ENCODE results near the gene SLC29A1. TPM values are rescaled to one million over a fixed set of nuclear protein-coding genes. Genes with fewer than 3 reads are reported as not detected.
A peak's percentile ranks its signal among the peaks of the same experiment; 100 is the strongest.

The SLC29A1 gene
- total RNA-seq, 2 experiments from 2014 or later: 32.7 to 33.4 TPM

- intact Hi-C loops (cut with micrococcal nuclease): loop anchor here (1.0 kb wide), 8 partner anchors 9 to 617 kb away; partner anchors contain the start of genes AARS2, GTPBP2, NFKBIE and SLC29A1
- Mint-ChIP-seq H3K4me3 (peak within 1 kb of the TSS; percentile 95), H3K36me3 (ENCODE audit: low read depth) (peaks cover 50% of the 10 kb centered on the region), H3K27me3 (ENCODE audit: low read depth) (peaks cover 4% of the 10 kb centered on the region), H3K9me3 (no peaks in the 10 kb centered on the region), H3K27ac (peak within 1 kb of the TSS; percentile 97), H3K4me1 (ENCODE audit: low read depth) (peaks cover 46% of the 10 kb centered on the region)
- CTCF ChIA-PET: interaction anchor here (1.2 to 8.0 kb wide), 7 partner anchors 9 to 74 kb away, joined by 3 to 66 read pairs (median 5); partner anchors contain the start of gene SLC35B2
- DNase-seq: peak; percentile 99
Measured at GRCh38 chr6:44246663-44247337, 23.4 kb downstream of the SLC29A1 start, which contains the start of gene HSP90AB1. TSS of gene HSP90AB1 (plus strand) at chr6:44247101. CDS start at chr6:44248630, 1,529 bp downstream.

DNA sequence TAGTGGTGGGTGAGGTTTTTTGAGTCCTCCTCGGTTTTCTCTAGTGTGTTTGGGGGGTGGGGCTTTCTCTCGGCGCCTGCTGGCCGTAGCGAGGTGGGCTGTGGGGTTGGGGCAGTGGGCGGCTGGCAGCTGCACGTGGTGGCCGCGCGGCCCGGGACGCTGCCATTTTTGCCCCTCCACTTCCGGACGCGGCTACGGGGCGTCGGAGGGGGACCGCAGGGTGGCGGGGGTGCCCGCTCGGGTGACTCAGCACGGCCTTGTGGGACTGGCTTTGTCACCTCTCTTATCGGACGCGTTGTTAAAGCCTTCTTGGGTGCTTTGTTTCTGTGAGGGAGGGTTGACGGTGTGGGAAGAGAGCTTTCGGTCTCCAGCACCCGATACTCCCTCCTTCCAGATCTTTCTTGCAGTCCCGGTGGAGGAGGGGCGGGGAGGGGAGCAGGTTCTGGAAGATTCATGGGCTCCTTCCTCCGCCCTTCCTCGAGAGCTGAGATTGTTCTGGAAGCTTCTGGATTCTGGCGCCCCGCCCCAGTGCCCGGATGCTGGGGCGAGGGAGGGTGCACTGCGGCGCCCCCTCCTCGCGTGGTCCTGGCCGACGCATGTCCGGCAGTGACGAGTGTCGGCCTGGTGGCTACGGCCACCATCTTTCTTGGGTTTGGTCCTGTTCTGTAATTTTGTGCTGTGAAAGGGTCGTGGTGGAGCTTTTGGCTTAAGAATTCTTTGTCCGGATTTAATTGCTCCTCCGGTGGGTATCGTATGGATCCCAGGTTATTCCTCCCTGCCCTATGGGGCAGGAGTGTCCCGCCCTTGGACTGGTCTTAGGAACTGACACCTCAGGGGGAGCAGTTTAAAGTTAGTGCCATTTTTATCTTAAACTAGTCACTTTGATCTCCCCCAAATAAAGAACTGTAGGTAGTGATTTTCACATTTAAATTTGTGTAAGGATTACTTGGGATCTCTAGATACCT lies 24.2 kb downstream of the SLC29A1 start:
- peak; percentile 92 for DNase-seq
- Mint-ChIP-seq H3K27me3 (ENCODE audit: low read depth) (peaks cover 4% of the 10 kb centered on the region), H3K9me3 (no peaks in the 10 kb centered on the region), H3K36me3 (ENCODE audit: low read depth) (peaks cover 57% of the 10 kb centered on the region), H3K4me3 (peak overlapping the region; percentile 95), H3K27ac (peak overlapping the region; percentile 97), H3K4me1 (ENCODE audit: low read depth) (peaks cover 52% of the 10 kb centered on the region)
- intact Hi-C loops (cut with micrococcal nuclease): loop anchor here (1.0 kb wide), 3 partner anchors 9 to 66 kb away; partner anchors contain the start of genes AARS2 and SLC29A1
- CTCF ChIA-PET: interaction anchor here (1.3 to 8.0 kb wide), 6 partner anchors 8 to 75 kb away, joined by 3 to 66 read pairs (median 6); partner anchors contain the start of gene SLC35B2

DNA sequence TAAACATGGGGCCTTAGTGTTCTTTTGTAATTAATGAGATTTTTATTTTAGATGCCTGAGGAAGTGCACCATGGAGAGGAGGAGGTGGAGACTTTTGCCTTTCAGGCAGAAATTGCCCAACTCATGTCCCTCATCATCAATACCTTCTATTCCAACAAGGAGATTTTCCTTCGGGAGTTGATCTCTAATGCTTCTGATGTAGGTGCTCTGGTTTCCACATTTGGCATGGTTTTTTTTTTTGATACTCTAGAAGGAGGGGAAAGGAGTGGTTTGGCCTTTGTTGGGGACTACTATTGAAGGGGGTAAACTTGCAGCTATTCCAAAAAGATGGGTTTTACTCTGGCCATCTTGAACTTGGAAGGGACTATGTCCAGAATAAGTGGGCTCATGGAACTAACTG lies 25.2 kb downstream of the SLC29A1 start:
- Mint-ChIP-seq H3K4me3 (peak overlapping the region; percentile 95), H3K27ac (peak overlapping the region; percentile 97), H3K9me3 (no peaks in the 10 kb centered on the region), H3K36me3 (ENCODE audit: low read depth) (peaks cover 67% of the 10 kb centered on the region), H3K4me1 (ENCODE audit: low read depth) (peaks cover 61% of the 10 kb centered on the region), H3K27me3 (ENCODE audit: low read depth) (peaks cover 4% of the 10 kb centered on the region)
- CTCF ChIA-PET: interaction anchor here (0.5 to 8.0 kb wide), 3 partner anchors 7 to 81 kb away, joined by 3 to 66 read pairs (median 6); partner anchors contain the start of gene SLC35B2
- intact Hi-C loops (cut with micrococcal nuclease): no loop called here
- no peak for DNase-seq

DNA sequence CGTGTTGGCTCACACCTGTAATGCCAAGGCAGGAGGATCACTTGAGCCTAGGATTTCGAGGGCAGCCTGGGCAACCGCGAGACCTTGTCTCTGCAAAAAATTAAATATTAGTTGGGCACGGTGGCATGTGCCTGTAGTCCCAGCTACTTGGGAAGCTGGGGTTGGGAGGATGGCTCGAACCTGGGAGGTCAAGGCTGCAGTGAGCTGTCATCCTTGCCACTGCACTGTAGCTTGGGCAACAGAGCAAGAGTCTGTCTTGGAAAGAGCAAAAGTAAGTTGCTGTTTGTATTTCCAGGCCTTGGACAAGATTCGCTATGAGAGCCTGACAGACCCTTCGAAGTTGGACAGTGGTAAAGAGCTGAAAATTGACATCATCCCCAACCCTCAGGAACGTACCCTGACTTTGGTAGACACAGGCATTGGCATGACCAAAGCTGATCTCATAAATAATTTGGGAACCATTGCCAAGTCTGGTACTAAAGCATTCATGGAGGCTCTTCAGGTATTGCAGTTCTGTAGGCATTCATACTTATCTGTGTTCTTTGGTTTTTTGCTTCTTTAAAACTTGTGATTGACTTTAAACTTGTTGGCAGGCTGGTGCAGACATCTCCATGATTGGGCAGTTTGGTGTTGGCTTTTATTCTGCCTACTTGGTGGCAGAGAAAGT lies 25.8 kb downstream of the SLC29A1 start:
- H3K27me3 Mint-ChIP-seq (ENCODE audit: low read depth): peaks cover 4% of the 10 kb centered on the region
- CTCF ChIA-PET: interaction anchor here (8.0 kb wide), 1 partner anchor 6 kb away, joined by 66 read pairs; the partner anchor contains the start of gene SLC35B2
- H3K27ac Mint-ChIP-seq: peak overlapping the region; percentile 97
- no peak for DNase-seq
- H3K4me3 Mint-ChIP-seq: peak overlapping the region; percentile 95
- H3K4me1 Mint-ChIP-seq (ENCODE audit: low read depth): peaks cover 65% of the 10 kb centered on the region
- peaks cover 68% of the 10 kb centered on the region for H3K36me3 Mint-ChIP-seq (ENCODE audit: low read depth)
- H3K9me3 Mint-ChIP-seq: no peaks in the 10 kb centered on the region
- intact Hi-C loops (cut with micrococcal nuclease): no loop called here

DNA sequence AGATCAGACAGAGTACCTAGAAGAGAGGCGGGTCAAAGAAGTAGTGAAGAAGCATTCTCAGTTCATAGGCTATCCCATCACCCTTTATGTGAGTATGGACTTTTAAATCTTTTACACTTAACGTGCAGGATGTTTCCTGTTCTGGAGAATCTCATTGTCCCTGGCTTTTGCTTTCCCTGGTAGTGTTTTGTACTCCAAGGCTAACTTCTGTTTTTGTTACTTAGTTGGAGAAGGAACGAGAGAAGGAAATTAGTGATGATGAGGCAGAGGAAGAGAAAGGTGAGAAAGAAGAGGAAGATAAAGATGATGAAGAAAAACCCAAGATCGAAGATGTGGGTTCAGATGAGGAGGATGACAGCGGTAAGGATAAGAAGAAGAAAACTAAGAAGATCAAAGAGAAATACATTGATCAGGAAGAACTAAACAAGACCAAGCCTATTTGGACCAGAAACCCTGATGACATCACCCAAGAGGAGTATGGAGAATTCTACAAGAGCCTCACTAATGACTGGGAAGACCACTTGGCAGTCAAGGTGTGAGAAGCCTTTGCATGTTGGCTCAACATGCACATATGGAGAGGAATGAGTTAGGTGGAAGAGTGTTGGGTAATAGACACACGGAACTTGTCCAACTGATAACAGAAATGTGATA lies 26.8 kb downstream of the SLC29A1 start:
- Mint-ChIP-seq H3K27me3 (ENCODE audit: low read depth) (peaks cover 4% of the 10 kb centered on the region), H3K9me3 (no peaks in the 10 kb centered on the region), H3K4me1 (ENCODE audit: low read depth) (peaks cover 69% of the 10 kb centered on the region), H3K27ac (peak overlapping the region; percentile 97), H3K36me3 (ENCODE audit: low read depth) (peaks cover 71% of the 10 kb centered on the region), H3K4me3 (peak overlapping the region; percentile 95)
- intact Hi-C loops (cut with micrococcal nuclease): no loop called here
- no peak for DNase-seq
- CTCF ChIA-PET: interaction anchor here (0.7 kb wide), 1 partner anchor 11 kb away, joined by 3 read pairs; no protein-coding TSS in a partner anchor

DNA sequence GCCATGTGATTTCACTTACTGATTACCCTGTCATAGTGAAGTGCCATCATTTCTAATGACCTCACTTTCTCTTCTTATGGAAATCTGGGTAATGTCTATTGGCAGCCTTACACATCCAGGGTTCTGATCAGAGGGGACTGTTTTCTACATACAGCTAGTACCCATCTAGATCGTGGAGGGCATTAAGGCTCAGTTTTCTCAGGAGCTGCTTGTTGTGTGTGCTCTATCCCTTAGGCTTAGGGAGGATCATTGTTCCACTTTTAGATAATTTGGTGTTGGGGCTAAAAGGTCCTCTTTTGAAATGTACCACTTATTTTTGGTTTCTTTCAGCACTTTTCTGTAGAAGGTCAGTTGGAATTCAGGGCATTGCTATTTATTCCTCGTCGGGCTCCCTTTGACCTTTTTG lies 27.3 kb downstream of the SLC29A1 start:
- peaks cover 4% of the 10 kb centered on the region for H3K27me3 Mint-ChIP-seq (ENCODE audit: low read depth)
- peak overlapping the region; percentile 16 for H3K4me3 Mint-ChIP-seq
- H3K4me1 Mint-ChIP-seq (ENCODE audit: low read depth): peaks cover 69% of the 10 kb centered on the region
- H3K27ac Mint-ChIP-seq: peak overlapping the region; percentile 97
- no peak for DNase-seq
- no peaks in the 10 kb centered on the region for H3K9me3 Mint-ChIP-seq
- H3K36me3 Mint-ChIP-seq (ENCODE audit: low read depth): peaks cover 71% of the 10 kb centered on the region
- intact Hi-C loops (cut with micrococcal nuclease): no loop called here
- CTCF ChIA-PET: interaction anchor here (0.6 to 0.7 kb wide), 3 partner anchors 12 to 157 kb away, joined by 3 read pairs; no protein-coding TSS in a partner anchor

GRCh38 chr6:44251576-44252524 lies 28.5 kb downstream of the SLC29A1 start:
- peak overlapping the region; percentile 97 for H3K27ac Mint-ChIP-seq
- intact Hi-C loops (cut with micrococcal nuclease): no loop called here

DNA sequence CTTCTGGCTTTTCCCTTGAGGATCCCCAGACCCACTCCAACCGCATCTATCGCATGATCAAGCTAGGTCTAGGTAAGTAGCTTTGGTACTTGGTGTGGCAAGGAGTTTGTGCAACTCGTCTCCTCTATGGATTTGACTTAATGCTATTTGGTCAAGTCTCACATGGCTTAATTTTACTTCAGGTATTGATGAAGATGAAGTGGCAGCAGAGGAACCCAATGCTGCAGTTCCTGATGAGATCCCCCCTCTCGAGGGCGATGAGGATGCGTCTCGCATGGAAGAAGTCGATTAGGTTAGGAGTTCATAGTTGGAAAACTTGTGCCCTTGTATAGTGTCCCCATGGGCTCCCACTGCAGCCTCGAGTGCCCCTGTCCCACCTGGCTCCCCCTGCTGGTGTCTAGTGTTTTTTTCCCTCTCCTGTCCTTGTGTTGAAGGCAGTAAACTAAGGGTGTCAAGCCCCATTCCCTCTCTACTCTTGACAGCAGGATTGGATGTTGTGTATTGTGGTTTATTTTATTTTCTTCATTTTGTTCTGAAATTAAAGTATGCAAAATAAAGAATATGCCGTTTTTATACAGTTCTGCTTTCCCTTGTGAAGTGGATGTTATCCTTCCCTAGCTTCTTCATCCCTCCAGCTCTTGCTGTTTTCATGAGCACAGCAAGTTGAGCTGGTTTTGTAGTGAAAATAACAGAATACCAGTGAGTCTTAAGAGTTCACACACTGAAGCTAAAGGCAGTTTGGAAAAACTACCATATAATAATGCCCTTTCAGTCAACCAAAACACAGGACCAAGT lies 30.1 kb downstream of the SLC29A1 start:
- intact Hi-C loops (cut with micrococcal nuclease): no loop called here
- DNase-seq: peak; percentile 77
- CTCF ChIA-PET: interaction anchor here (1.0 to 6.0 kb wide), 4 partner anchors 8 to 80 kb away, joined by 3 to 66 read pairs (median 4); partner anchors contain the start of gene HSP90AB1
- Mint-ChIP-seq H3K9me3 (no peaks in the 10 kb centered on the region), H3K27ac (peak overlapping the region; percentile 62), H3K4me1 (ENCODE audit: low read depth) (peaks cover 82% of the 10 kb centered on the region), H3K4me3 (no peak overlapping the region), H3K36me3 (ENCODE audit: low read depth) (peaks cover 54% of the 10 kb centered on the region), H3K27me3 (ENCODE audit: low read depth) (no peaks in the 10 kb centered on the region)

More at GRCh38 chr6:44251576-44252524, 28.5 kb downstream of the SLC29A1 start:
- no peaks in the 10 kb centered on the region for H3K9me3 Mint-ChIP-seq
- no peak for DNase-seq
- H3K27me3 Mint-ChIP-seq (ENCODE audit: low read depth): peaks cover 2% of the 10 kb centered on the region
- peaks cover 69% of the 10 kb centered on the region for H3K36me3 Mint-ChIP-seq (ENCODE audit: low read depth)
- peak overlapping the region; percentile 10 for H3K4me3 Mint-ChIP-seq
- peaks cover 76% of the 10 kb centered on the region for H3K4me1 Mint-ChIP-seq (ENCODE audit: low read depth)
- CTCF ChIA-PET: interaction anchor here (0.7 to 0.9 kb wide), 2 partner anchors 27 to 29 kb away, joined by 3 read pairs; partner anchors contain the start of gene SLC29A1

DNA sequence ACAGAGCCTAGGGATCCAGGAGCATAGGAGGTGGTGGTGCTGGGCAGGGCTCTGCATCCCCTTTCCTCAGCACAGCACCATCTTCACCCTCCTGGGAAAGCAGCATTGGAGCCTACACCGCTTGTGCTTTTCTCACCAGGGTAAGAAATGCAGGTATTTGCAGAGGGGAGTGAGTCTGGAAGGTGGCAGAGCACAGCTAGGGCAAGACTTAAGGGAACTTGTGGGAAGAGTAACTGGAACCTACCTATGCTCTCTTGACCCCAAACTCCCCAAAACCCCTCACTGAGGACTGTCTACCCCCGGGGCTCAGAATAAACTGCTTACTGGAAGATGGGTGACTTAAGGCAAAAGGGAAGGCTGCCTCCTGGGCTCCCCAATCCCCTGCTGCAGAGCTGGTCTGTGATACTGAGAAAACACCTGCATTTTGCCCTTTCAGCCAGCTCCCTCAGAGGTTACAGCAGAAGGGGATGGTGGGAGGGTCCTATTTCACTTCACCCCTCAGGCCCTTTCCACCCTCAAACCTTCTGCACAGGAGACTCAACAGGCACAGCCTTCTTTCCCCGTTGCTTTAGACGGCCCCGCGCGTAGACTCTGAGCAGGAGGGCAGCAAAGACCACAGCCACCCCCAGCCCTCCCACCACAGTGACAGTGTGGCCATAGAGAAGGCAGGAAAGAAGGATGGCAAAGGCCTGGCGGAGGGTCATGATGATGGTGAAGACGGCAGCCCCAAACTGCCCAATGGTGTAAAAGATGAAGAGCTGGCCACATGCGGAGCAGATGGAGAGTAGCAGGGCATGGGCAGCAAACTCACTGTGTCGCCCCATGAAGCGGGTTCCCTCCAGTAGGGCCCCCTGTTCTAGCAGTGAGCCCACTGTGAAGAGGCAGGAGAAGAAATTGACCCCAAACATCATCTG lies 31.1 kb downstream of the SLC29A1 start:
- DNase-seq: no peak
- Mint-ChIP-seq H3K27ac (peak overlapping the region; percentile 32), H3K4me3 (peak overlapping the region; percentile 12), H3K36me3 (ENCODE audit: low read depth) (peaks cover 47% of the 10 kb centered on the region), H3K4me1 (ENCODE audit: low read depth) (peaks cover 73% of the 10 kb centered on the region), H3K9me3 (no peaks in the 10 kb centered on the region), H3K27me3 (ENCODE audit: low read depth) (no peaks in the 10 kb centered on the region)
- intact Hi-C loops (cut with micrococcal nuclease): no loop called here
- CTCF ChIA-PET: interaction anchor here (0.7 to 6.0 kb wide), 9 partner anchors 9 to 83 kb away, joined by 3 to 66 read pairs (median 4); partner anchors contain the start of gene HSP90AB1

Data from activated naive CD4-positive, alpha-beta T cell treated with anti-CD3 and anti-CD28 coated beads for 36 hours (primary cell).